ENCODE results near the gene HEATR9. TPM values are rescaled to one million over a fixed set of nuclear protein-coding genes. Genes with fewer than 3 reads are reported as not detected.

HEATR9 gene
- total and polyA plus RNA-seq, 2 of the 13 experiments (the other 11 are each of a cell fraction or from before 2014, with no cell fraction given): not detected

DNA sequence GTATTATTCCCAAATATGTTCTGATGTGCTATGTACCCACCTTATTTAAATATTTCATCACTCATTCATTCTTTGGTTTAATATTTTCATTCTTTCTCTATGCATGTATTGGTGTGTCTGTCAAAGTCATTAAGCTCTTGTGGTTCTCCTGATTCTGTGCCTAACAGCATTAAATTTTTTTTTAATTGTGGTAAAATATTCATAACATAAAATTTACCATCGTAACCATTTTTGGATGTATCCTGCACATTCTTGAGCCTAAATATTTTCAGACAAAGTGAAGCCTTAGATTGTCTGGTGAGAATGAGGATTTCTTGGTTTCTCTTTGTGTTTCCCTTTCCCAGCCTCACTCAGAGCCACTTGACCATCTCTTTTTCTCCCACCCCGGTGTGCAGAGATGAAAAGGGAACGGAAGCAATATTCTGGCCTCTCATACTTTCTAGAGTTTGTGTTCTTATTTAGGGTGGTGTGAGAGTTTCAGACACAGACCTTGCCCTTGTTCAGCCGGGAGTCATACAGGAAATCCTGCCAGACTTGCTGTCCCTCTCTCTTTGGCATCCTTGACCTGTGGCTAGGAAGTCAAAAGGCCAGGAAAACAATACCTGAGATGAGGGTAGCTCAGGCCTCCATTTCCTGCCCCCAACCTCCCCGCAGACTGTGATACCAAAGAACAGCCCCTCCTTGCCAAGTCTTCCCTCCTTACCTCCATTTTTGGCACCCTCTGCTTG, 6.5 kb upstream of the HEATR9 start (continued):
- TF ChIP-seq ZSCAN31 (CRISPR knock-in tag; IDR thresholded peaks at IDR 0.05; ENCODE audit: low read depth) (no peak), TOPORS (CRISPR knock-in tag; IDR thresholded peaks at IDR 0.05) (no peak), MEIS2 (CRISPR knock-in tag; IDR thresholded peaks at IDR 0.05) (no peak), ZNF414 (CRISPR knock-in tag; IDR thresholded peaks at IDR 0.05) (no peak), ZNF781 (CRISPR knock-in tag; IDR thresholded peaks at IDR 0.05; ENCODE audit: borderline replicate concordance, not compliant biosample characterization) (no peak), ZNF274 (CRISPR knock-in tag; IDR thresholded peaks at IDR 0.05) (no peak), ZNF609 (CRISPR knock-in tag; IDR thresholded peaks at IDR 0.05; ENCODE audit: borderline replicate concordance) (no peak; the same call in 1 of the 2 replicates), MXI1 (IDR thresholded peaks at IDR 0.05; ENCODE audit: borderline replicate concordance, low read depth, low read length) (no peak), POLR2AphosphoS2 (IDR thresholded peaks at IDR 0.05; ENCODE audit: low read depth, low read length) (no peak), ZNF451 (CRISPR knock-in tag; IDR thresholded peaks at IDR 0.05) (no peak), ZNF224 (CRISPR knock-in tag; IDR thresholded peaks at IDR 0.05) (no peak), SNRNP70 (IDR thresholded peaks at IDR 0.05; ENCODE audit: low read depth, low read length) (no peak)
- TF ChIP-seq, protein P1, sequence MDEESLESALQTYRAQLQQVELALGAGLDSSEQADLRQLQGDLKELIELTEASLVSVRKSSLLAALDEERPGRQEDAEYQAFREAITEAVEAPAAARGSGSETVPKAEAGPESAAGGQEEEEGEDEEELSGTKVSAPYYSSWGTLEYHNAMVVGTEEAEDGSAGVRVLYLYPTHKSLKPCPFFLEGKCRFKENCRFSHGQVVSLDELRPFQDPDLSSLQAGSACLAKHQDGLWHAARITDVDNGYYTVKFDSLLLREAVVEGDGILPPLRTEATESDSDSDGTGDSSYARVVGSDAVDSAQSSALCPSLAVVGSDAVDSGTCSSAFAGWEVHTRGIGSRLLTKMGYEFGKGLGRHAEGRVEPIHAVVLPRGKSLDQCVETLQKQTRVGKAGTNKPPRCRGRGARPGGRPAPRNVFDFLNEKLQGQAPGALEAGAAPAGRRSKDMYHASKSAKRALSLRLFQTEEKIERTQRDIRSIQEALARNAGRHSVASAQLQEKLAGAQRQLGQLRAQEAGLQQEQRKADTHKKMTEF (CRISPR knock-in tag; IDR thresholded peaks at IDR 0.05): peak; percentile 25; the same call in 1 of the 2 replicates
- TF ChIP-seq, protein P2, sequence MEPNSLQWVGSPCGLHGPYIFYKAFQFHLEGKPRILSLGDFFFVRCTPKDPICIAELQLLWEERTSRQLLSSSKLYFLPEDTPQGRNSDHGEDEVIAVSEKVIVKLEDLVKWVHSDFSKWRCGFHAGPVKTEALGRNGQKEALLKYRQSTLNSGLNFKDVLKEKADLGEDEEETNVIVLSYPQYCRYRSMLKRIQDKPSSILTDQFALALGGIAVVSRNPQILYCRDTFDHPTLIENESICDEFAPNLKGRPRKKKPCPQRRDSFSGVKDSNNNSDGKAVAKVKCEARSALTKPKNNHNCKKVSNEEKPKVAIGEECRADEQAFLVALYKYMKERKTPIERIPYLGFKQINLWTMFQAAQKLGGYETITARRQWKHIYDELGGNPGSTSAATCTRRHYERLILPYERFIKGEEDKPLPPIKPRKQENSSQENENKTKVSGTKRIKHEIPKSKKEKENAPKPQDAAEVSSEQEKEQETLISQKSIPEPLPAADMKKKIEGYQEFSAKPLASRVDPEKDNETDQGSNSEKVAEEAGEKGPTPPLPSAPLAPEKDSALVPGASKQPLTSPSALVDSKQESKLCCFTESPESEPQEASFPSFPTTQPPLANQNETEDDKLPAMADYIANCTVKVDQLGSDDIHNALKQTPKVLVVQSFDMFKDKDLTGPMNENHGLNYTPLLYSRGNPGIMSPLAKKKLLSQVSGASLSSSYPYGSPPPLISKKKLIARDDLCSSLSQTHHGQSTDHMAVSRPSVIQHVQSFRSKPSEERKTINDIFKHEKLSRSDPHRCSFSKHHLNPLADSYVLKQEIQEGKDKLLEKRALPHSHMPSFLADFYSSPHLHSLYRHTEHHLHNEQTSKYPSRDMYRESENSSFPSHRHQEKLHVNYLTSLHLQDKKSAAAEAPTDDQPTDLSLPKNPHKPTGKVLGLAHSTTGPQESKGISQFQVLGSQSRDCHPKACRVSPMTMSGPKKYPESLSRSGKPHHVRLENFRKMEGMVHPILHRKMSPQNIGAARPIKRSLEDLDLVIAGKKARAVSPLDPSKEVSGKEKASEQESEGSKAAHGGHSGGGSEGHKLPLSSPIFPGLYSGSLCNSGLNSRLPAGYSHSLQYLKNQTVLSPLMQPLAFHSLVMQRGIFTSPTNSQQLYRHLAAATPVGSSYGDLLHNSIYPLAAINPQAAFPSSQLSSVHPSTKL (CRISPR knock-in tag; IDR thresholded peaks at IDR 0.05): peak; percentile 47; the same call in 1 of the 2 replicates

Data from HepG2 (cell line).